ENCODE measurements around the gene NPM1. TPM values are rescaled to one million over a fixed set of nuclear protein-coding genes. Genes with fewer than 3 reads are reported as not detected.

The NPM1 gene
- total and polyA plus RNA-seq, 2 of the 13 experiments (the other 11 are each of a cell fraction or from before 2014, with no cell fraction given) = 2,047 to 3,353 TPM

DNA sequence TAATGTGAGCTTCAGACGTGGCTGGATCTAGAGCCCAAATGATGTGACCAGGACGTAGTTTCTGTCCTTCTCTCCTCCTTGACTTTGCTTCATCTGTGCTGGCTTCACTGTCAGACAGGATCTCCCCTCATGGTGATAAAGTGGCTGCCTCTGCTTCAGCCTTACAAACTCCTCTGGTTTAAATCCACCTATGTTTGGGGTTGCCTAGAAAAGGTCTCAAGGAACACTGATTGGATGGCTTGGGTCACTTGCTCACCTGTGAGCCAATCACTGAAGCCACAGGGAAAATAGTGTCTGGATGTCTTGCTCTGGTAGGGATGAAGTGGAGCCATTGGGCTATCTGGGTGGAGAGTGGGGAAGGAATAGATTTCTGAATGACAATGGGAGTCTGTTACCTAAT is 67.9 kb downstream of the NPM1 start:
- CTCF ChIA-PET (ENCODE audit: low intra/inter-chr PET ratio, low total read pairs) = no interaction called here

DNA sequence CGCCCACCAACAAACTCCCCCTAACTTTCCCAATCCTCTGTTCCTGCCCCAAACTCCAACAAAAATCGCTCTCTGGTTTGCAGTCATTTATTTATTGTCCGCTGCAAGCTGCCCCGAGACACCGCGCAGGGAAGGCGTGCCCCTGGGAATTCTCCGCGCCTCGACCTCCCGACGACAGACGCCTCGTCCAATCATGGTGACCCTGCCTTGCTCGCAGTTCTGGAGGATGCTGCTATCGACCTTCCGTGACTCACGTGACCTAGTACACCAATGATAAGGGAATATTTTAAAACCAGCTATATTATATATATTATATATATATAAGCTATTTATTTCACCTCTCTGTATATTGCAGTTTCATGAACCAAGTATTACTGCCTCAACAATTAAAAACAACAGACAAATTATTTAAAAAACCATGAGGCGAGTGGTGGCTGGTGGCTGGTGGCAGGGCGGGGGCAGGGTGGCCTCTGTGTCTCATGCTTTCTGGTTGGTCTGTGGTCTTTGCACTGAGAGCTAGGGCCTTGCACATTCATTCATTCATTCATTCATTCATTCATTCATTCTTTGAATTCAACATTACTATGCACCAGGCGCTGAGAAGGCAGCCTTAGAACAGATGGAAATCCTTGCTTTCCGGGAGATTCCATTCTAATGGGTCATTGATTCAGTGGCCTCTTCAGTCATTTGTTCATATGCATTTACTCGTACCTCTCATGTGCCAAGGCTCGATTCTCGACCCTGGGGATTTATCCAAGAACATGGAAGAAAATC is 69.7 kb downstream of the NPM1 start:
- in situ Hi-C loops (cut with HindIII; ENCODE audit: extremely low pct_ligation_motif_present, low pct_unique_long_range_greater_than_20kb) = no loop called here
- no peak overlapping the region for H3K4me2 ChIP-seq (ENCODE audit: low read depth, low read length)
- peaks cover 3 to 6% of the 10 kb centered on the region in 2 experiments; a peak in 3 of 5 replicates for H3K27me3 ChIP-seq (ENCODE audit: control insufficient read depth in 1 of 2, insufficient read depth in 2 of 2, low read length in 2 of 2)
- no peak overlapping the region for H2AFZ ChIP-seq (ENCODE audit: low read length)
- ChIA-PET POLR2A (no interaction called here), CTCF (ENCODE audit: low intra/inter-chr PET ratio, low total read pairs) (no interaction called here)
- H3K4me3 ChIP-seq (replicated peaks in 1 of 3; ENCODE audit: insufficient read depth in 1 of 3, low read depth in 2 of 3, low read length in 3 of 3) = no peak overlapping the region
- FAIRE-seq (no peak), ATAC-seq (no peak), DNase-seq (ENCODE audit: low spot score) (no peak)
- H3K27ac ChIP-seq (ENCODE audit: extremely low read length, insufficient read depth, low read length) = no peak overlapping the region
- 72% methylated on average over 25 of the region's 25 CpGs for WGBS (ENCODE audit: low lambda C conversion rate)
- intact Hi-C loops (cut with micrococcal nuclease; ENCODE audit: unreplicated experiment) = no loop called here
- BruUV-seq (replicated peaks) = no TSS peak
- H3K79me2 ChIP-seq (ENCODE audit: insufficient read depth, low read length) = no peaks in the 10 kb centered on the region
- H3K9ac ChIP-seq (ENCODE audit: insufficient read depth, low read depth, low read length) = no peak overlapping the region
- no peaks in the 10 kb centered on the region for H3K9me3 ChIP-seq (ENCODE audit: low read length)
- no peaks in the 10 kb centered on the region for H3K4me1 ChIP-seq (ENCODE audit: insufficient read depth, low read length)
- H4K20me1 ChIP-seq (ENCODE audit: insufficient read depth, low read length) = no peaks in the 10 kb centered on the region
- no peaks in the 10 kb centered on the region for H3K36me3 ChIP-seq (replicated peaks in 1 of 2; ENCODE audit: control insufficient read depth in 1 of 2, insufficient read depth in 2 of 2, low read length in 2 of 2)
- no peak for TF ChIP-seq CBX1 (IDR thresholded peaks at IDR 0.05; ENCODE audit: low read depth)
- TF ChIP-seq BCL6 (CRISPR knock-in tag; IDR thresholded peaks at IDR 0.05) = no peak
- TF ChIP-seq, protein P1, sequence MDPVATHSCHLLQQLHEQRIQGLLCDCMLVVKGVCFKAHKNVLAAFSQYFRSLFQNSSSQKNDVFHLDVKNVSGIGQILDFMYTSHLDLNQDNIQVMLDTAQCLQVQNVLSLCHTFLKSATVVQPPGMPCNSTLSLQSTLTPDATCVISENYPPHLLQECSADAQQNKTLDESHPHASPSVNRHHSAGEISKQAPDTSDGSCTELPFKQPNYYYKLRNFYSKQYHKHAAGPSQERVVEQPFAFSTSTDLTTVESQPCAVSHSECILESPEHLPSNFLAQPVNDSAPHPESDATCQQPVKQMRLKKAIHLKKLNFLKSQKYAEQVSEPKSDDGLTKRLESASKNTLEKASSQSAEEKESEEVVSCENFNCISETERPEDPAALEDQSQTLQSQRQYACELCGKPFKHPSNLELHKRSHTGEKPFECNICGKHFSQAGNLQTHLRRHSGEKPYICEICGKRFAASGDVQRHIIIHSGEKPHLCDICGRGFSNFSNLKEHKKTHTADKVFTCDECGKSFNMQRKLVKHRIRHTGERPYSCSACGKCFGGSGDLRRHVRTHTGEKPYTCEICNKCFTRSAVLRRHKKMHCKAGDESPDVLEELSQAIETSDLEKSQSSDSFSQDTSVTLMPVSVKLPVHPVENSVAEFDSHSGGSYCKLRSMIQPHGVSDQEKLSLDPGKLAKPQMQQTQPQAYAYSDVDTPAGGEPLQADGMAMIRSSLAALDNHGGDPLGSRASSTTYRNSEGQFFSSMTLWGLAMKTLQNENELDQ (CRISPR knock-in tag; IDR thresholded peaks at IDR 0.05; ENCODE audit: borderline replicate concordance) = no peak

More for the DNA sequence above, 67.9 kb downstream of the NPM1 start:
- POLR2A ChIA-PET = no interaction called here
- Histone ChIP-seq H2AFZ (ENCODE audit: low read length) (no peak overlapping the region), H3K4me1 (ENCODE audit: insufficient read depth, low read length) (no peaks in the 10 kb centered on the region), H4K20me1 (ENCODE audit: insufficient read depth, low read length) (no peaks in the 10 kb centered on the region), H3K36me3 (replicated peaks in 1 of 2; ENCODE audit: control insufficient read depth in 1 of 2, insufficient read depth in 2 of 2, low read length in 2 of 2) (no peaks in the 10 kb centered on the region), H3K27me3 (ENCODE audit: control insufficient read depth in 1 of 2, insufficient read depth in 2 of 2, low read length in 2 of 2) (peaks cover 3 to 6% of the 10 kb centered on the region in 2 experiments; a peak in 3 of 5 replicates), H3K79me2 (ENCODE audit: insufficient read depth, low read length) (no peaks in the 10 kb centered on the region), H3K9me3 (ENCODE audit: low read length) (no peaks in the 10 kb centered on the region), H3K9ac (ENCODE audit: insufficient read depth, low read depth, low read length) (no peak overlapping the region), H3K4me2 (ENCODE audit: low read depth, low read length) (no peak overlapping the region), H3K4me3 (replicated peaks in 1 of 3; ENCODE audit: insufficient read depth in 1 of 3, low read depth in 2 of 3, low read length in 3 of 3) (no peak overlapping the region), H3K27ac (ENCODE audit: extremely low read length, insufficient read depth, low read length) (no peak overlapping the region)
- WGBS (ENCODE audit: low lambda C conversion rate) = 10% methylated on average over 2 of the region's 2 CpGs
- no TSS peak for BruUV-seq (replicated peaks)
- DNase-seq (ENCODE audit: low spot score) (no peak), FAIRE-seq (no peak), ATAC-seq (no peak)
- intact Hi-C loops (cut with micrococcal nuclease; ENCODE audit: unreplicated experiment) (no loop called here), in situ Hi-C loops (cut with HindIII; ENCODE audit: extremely low pct_ligation_motif_present, low pct_unique_long_range_greater_than_20kb) (no loop called here)
- TF ChIP-seq EP300 (IDR thresholded peaks at IDR 0.05; ENCODE audit: low read depth in 2 of 2, low read length in 2 of 2) (no peak), EP300 (CRISPR knock-in tag; IDR thresholded peaks at IDR 0.05; ENCODE audit: borderline replicate concordance) (no peak), RORA (CRISPR knock-in tag; IDR thresholded peaks at IDR 0.05) (no peak), TCF7L2 (IDR thresholded peaks at IDR 0.05; ENCODE audit: low read depth, low read length) (no peak), SNRNP70 (IDR thresholded peaks at IDR 0.05; ENCODE audit: low read depth, low read length) (no peak), FOXJ3 (CRISPR knock-in tag; IDR thresholded peaks at IDR 0.05; ENCODE audit: borderline replicate concordance) (no peak), ZSCAN30 (CRISPR knock-in tag; IDR thresholded peaks at IDR 0.05) (no peak)
- TF ChIP-seq, protein P2, sequence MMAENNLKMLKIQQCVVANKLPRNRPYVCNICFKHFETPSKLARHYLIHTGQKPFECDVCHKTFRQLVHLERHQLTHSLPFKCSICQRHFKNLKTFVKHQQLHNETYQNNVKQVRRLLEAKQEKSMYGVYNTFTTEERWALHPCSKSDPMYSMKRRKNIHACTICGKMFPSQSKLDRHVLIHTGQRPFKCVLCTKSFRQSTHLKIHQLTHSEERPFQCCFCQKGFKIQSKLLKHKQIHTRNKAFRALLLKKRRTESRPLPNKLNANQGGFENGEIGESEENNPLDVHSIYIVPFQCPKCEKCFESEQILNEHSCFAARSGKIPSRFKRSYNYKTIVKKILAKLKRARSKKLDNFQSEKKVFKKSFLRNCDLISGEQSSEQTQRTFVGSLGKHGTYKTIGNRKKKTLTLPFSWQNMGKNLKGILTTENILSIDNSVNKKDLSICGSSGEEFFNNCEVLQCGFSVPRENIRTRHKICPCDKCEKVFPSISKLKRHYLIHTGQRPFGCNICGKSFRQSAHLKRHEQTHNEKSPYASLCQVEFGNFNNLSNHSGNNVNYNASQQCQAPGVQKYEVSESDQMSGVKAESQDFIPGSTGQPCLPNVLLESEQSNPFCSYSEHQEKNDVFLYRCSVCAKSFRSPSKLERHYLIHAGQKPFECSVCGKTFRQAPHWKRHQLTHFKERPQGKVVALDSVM (CRISPR knock-in tag; IDR thresholded peaks at IDR 0.05) = no peak

All from HepG2 (cell line).